Measurements from ENCODE around the gene SLC52A3. TPM values are rescaled to one million over a fixed set of nuclear protein-coding genes. Genes with fewer than 3 reads are reported as not detected.

The SLC52A3 gene
- total RNA-seq, 1 experiment from 2014 or later, result 7.7 TPM

- Mint-ChIP-seq H3K9me3 (peaks cover 68% of the 10 kb centered on the region), H3K27ac (peak overlapping the region; percentile 40; the same call in 1 of the 2 replicates), H3K4me3 (no peak overlapping the region; the same call in 1 of the 2 replicates), H3K27me3 (ENCODE audit: low read depth) (peaks cover 27% of the 10 kb centered on the region), H3K36me3 (peaks cover 37% of the 10 kb centered on the region), H3K4me1 (peaks cover 26% of the 10 kb centered on the region)
- ChIA-PET CTCF (interaction anchor here (1.4 to 1.6 kb wide), 2 partner anchors 15 to 22 kb away, joined by 4 to 5 read pairs; no protein-coding TSS in a partner anchor), POLR2A (no interaction called here)
- TF ChIP-seq NR2C2 (CRISPR knock-in tag; IDR thresholded peaks at IDR 0.05), result no peak
- TF ChIP-seq ZNF263 (CRISPR knock-in tag; IDR thresholded peaks at IDR 0.05; ENCODE audit: low read depth), result no peak
- no peak for TF ChIP-seq STAT6 (CRISPR knock-in tag; conservative IDR thresholded peaks at IDR 0.05; ENCODE audit: low read depth)
- DNase-seq (ENCODE audit: low spot score) (no peak), ATAC-seq (peak; percentile 66)
Observed at GRCh38 chr20:791056-791455, 22.8 kb upstream of the SLC52A3 start.

DNA sequence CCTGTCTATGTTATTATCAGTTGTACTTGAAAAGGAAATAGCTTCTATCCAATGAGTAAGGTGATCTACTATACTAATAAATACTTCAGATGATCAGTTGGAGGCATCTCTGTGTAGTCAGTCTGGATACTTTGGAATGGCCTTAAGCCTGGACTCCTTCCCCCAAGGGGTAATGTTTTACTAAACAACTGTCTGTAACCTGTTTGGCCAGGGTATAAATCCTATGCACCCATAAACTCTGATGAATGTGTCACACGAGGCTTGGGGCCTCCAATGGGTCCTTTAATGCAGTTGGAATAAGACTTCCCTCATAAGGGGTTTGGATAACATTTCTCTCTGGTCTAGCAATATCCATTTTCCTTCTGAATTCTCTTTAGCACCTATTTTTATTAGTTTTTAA, 19.5 kb upstream of the SLC52A3 start:
- Mint-ChIP-seq H3K27me3 (ENCODE audit: low read depth) (peaks cover 20% of the 10 kb centered on the region), H3K36me3 (peaks cover 45% of the 10 kb centered on the region), H3K4me3 (no peak overlapping the region), H3K27ac (no peak overlapping the region), H3K9me3 (peaks cover 68% of the 10 kb centered on the region), H3K4me1 (peaks cover 26% of the 10 kb centered on the region)
- TF ChIP-seq, protein P1, sequence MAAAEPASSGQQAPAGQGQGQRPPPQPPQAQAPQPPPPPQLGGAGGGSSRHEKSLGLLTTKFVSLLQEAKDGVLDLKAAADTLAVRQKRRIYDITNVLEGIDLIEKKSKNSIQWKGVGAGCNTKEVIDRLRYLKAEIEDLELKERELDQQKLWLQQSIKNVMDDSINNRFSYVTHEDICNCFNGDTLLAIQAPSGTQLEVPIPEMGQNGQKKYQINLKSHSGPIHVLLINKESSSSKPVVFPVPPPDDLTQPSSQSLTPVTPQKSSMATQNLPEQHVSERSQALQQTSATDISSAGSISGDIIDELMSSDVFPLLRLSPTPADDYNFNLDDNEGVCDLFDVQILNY (CRISPR knock-in tag; IDR thresholded peaks at IDR 0.05), result no peak
- no peak for TF ChIP-seq TEAD4 (CRISPR knock-in tag; IDR thresholded peaks at IDR 0.05)
- TF ChIP-seq ZNF317 (CRISPR knock-in tag; IDR thresholded peaks at IDR 0.05; ENCODE audit: borderline replicate concordance, low read depth), result no peak
- no peak for TF ChIP-seq PREB (CRISPR knock-in tag; IDR thresholded peaks at IDR 0.05; ENCODE audit: borderline replicate concordance)
- TF ChIP-seq, protein P2, sequence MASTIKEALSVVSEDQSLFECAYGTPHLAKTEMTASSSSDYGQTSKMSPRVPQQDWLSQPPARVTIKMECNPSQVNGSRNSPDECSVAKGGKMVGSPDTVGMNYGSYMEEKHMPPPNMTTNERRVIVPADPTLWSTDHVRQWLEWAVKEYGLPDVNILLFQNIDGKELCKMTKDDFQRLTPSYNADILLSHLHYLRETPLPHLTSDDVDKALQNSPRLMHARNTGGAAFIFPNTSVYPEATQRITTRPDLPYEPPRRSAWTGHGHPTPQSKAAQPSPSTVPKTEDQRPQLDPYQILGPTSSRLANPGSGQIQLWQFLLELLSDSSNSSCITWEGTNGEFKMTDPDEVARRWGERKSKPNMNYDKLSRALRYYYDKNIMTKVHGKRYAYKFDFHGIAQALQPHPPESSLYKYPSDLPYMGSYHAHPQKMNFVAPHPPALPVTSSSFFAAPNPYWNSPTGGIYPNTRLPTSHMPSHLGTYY (CRISPR knock-in tag; IDR thresholded peaks at IDR 0.05), result no peak
- no peak for TF ChIP-seq PRRX2 (CRISPR knock-in tag; IDR thresholded peaks at IDR 0.05)
- TF ChIP-seq OVOL2 (CRISPR knock-in tag; IDR thresholded peaks at IDR 0.05; ENCODE audit: borderline replicate concordance), result no peak
- no peak for TF ChIP-seq IRF2 (CRISPR knock-in tag; IDR thresholded peaks at IDR 0.05; ENCODE audit: borderline replicate concordance, low read depth)
- no peak for TF ChIP-seq ZNF281 (CRISPR knock-in tag; IDR thresholded peaks at IDR 0.05)
- no peak for DNase-seq (ENCODE audit: low spot score)
- ATAC-seq, result no peak
- POLR2A ChIA-PET, result no interaction called here
- CTCF ChIA-PET, result no interaction called here

GRCh38 chr20:779771-780170, 11.5 kb upstream of the SLC52A3 start:
- ATAC-seq (no peak), DNase-seq (ENCODE audit: low spot score) (no peak)
- TF ChIP-seq SOX15 (CRISPR knock-in tag; IDR thresholded peaks at IDR 0.05) (no peak), ESRRA (CRISPR knock-in tag; IDR thresholded peaks at IDR 0.05; ENCODE audit: borderline replicate concordance) (no peak)
- peaks cover 20% of the 10 kb centered on the region for H3K9me3 Mint-ChIP-seq
- POLR2A ChIA-PET, result no interaction called here
- peaks cover 22% of the 10 kb centered on the region for H3K36me3 Mint-ChIP-seq
- peaks cover 5% of the 10 kb centered on the region; the same call in 1 of the 2 replicates for H3K27me3 Mint-ChIP-seq (ENCODE audit: low read depth)
- H3K4me3 Mint-ChIP-seq, result no peak overlapping the region
- H3K27ac Mint-ChIP-seq, result no peak overlapping the region
- H3K4me1 Mint-ChIP-seq, result peaks cover 32% of the 10 kb centered on the region
- CTCF ChIA-PET, result no interaction called here

Measured in WTC11 (cell line).